Left kidney (tissue), 2 donors: Measurements from ENCODE around the gene HLCS. TPM values are rescaled to one million over a fixed set of nuclear protein-coding genes. Genes with fewer than 3 reads are reported as not detected.

Experiments used
- DNase-seq: peaks from one replicate; pipeline ENCODE4 v3.0.0-alpha.2; 2013
- polyA plus RNA-seq: library from polyadenylated mRNA; unstranded; fragments of 120-200 nt; gene quantifications from one replicate; pipeline ENCODE4 v1.2.1, GENCODE V29; 2013; ENCODE audit not compliant: insufficient read length

The HLCS gene
- polyA plus RNA-seq, 1 donor: 18.0 TPM

GRCh38 chr21:36703626-36704280 is 262.7 kb downstream of the HLCS start:
- DNase-seq: no peak

- DNase-seq: no peak
These were observed 263.3 kb downstream of the HLCS start for GRCh38 chr21:36703123-36703522.

- DNase-seq: no peak
These were observed 263.9 kb downstream of the HLCS start for GRCh38 chr21:36702622-36702968.

GRCh38 chr21:36701756-36702621 is 264.5 kb downstream of the HLCS start:
- no peak for DNase-seq

- DNase-seq: no peak
These were observed 265.3 kb downstream of the HLCS start for GRCh38 chr21:36700971-36701755.

Other genes starting within 250 kb of the HLCS start
- gene RIPPLY3, start 40.0 kb upstream of the HLCS start, polyA plus RNA-seq: 3.1 TPM
- 25.5 TPM for gene PIGP, start 106.4 kb upstream of the HLCS start, polyA plus RNA-seq
- gene TTC3, start 106.6 kb upstream of the HLCS start, polyA plus RNA-seq: 233 TPM